Measurements from ENCODE around the gene FOXO4. TPM values are rescaled to one million over a fixed set of nuclear protein-coding genes. Genes with fewer than 3 reads are reported as not detected.
A peak's percentile ranks its signal among the peaks of the same experiment; 100 is the strongest.

The FOXO4 gene
- total and polyA plus RNA-seq, 5 experiments from 2014 or later: 1.3 to 33.7 (median 2.1) TPM

DNA sequence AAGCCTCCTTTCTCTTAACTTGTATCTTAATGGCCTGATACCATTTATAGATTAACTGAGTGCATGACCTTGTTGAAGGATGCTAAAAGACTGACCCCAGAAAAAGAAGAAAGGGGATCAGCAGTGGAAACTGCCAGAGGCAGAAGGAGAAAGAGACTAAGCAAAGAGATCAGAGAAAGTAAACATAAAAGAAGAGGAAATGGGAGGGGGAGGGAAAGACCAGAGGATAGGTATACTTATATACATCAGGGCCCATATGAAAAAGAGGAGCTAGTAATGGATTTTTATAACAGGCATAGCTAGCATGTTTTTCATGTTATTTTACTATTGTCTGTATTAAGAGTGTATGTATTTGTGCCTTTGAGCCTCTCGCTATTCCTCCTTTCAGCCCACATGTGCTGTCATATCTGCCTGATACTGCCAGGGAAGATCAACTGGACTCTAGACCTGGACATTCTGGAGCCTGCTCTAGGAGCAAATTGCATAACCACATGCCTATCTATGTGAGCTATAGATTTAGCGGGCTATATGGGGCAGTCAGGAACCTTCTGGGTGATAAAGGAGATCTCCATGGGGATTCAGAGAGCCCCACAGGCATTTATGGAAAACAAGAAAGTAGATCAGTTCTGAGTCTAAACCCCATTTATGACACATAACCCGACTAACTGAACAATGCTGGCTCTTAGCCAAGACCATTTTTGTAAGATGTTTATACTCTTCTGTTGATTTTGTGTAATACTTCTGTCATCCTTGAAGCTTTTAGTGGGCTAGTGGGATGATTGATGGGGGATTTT, 14.1 kb upstream of the FOXO4 start:
- no peaks in the 10 kb centered on the region for H3K9me3 Mint-ChIP-seq
- H3K27me3 Mint-ChIP-seq: no peaks in the 10 kb centered on the region
- H3K27ac Mint-ChIP-seq: no peak overlapping the region
- no peak overlapping the region for H3K4me3 Mint-ChIP-seq
- peaks cover 2 to 9% (median 6%) of the 10 kb centered on the region in 4 donors for H3K4me1 Mint-ChIP-seq
- POLR2A ChIA-PET: no interaction called here
- no peaks in the 10 kb centered on the region for H3K36me3 Mint-ChIP-seq
- no peak for DNase-seq
- no peak for ATAC-seq

DNA sequence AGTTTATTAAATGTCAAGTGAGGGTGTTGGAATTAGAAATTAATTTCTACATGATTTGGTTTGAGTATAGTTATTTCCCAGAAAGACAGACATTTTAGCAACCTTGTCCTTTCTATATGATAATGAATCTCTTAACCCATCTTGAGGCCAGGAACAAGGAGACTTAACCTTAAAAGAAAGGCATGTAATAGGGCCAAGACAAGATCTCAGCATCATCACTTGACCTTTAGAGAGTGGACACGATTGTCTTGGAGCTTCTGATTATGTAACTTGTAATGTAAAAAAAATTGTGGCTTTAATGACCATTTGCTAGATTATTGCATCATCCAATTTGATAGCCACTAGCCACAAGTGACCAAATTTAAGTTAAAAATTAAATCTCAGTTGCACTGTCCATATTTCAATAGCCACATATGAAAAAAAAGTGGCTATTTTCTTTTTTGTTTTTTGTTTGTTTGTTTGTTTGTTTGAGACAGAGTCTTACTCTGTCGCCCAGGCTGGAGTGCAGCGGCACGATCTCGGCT, 13.5 kb upstream of the FOXO4 start:
- Mint-ChIP-seq H3K4me1 (peaks cover 2 to 9% (median 6%) of the 10 kb centered on the region in 4 donors), H3K9me3 (no peaks in the 10 kb centered on the region), H3K36me3 (no peaks in the 10 kb centered on the region), H3K27ac (no peak overlapping the region), H3K27me3 (no peaks in the 10 kb centered on the region), H3K4me3 (no peak overlapping the region)
- ATAC-seq: no peak
- DNase-seq: no peak
- POLR2A ChIA-PET: no interaction called here

DNA sequence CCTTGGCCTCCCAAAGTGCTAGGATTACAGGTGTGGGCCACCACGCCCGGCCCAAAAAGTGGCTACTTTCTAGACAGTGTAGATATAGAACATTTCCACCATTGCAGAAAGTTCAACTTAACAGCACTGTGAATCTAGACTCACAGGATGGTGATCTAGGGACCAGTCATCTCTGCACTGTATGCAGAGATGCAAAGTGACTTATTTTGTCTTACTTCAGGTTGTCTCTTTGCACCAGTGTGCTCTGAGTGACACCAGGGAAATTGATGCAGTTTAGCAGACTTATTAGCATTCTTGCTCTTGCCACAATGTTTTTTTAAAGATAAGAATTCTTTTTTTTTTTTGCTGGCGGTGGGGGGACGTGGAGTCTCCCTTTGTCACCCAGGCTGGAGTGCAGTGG, 12.8 kb upstream of the FOXO4 start:
- H3K36me3 Mint-ChIP-seq: no peaks in the 10 kb centered on the region
- DNase-seq (no peak), ATAC-seq (no peak)
- H3K4me1 Mint-ChIP-seq: peaks cover 2 to 9% (median 6%) of the 10 kb centered on the region in 4 donors
- H3K4me3 Mint-ChIP-seq: no peak overlapping the region
- no peak overlapping the region for H3K27ac Mint-ChIP-seq
- H3K9me3 Mint-ChIP-seq: no peaks in the 10 kb centered on the region
- POLR2A ChIA-PET: no interaction called here
- H3K27me3 Mint-ChIP-seq: no peaks in the 10 kb centered on the region

DNA sequence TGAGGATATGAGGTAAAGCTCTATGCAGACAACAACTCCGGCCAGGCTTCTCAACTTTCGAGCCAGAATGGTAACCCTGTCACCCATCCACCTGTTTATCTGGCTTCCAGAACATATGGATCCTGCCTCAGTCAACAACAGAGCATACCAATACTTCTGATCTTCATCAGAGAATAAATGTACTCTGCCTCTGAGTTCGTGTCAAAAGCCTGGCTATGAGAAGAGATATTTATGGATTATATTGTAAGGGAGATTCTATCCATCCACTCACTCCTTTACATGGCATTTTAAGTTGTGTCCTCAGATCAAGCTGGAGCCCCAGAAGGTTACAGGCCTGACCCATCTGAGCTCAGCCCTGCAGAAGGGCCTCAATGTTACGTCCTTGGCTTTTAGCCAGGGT, 9.8 kb upstream of the FOXO4 start:
- no peak for DNase-seq
- Mint-ChIP-seq H3K4me1 (peaks cover 2 to 9% (median 6%) of the 10 kb centered on the region in 4 donors), H3K27me3 (no peaks in the 10 kb centered on the region), H3K36me3 (no peaks in the 10 kb centered on the region), H3K4me3 (no peak overlapping the region), H3K27ac (no peak overlapping the region), H3K9me3 (no peaks in the 10 kb centered on the region)
- POLR2A ChIA-PET: interaction anchor here (0.8 kb wide), 1 partner anchor 53 kb away, joined by 3 read pairs; no protein-coding TSS in a partner anchor
- ATAC-seq: no peak

DNA sequence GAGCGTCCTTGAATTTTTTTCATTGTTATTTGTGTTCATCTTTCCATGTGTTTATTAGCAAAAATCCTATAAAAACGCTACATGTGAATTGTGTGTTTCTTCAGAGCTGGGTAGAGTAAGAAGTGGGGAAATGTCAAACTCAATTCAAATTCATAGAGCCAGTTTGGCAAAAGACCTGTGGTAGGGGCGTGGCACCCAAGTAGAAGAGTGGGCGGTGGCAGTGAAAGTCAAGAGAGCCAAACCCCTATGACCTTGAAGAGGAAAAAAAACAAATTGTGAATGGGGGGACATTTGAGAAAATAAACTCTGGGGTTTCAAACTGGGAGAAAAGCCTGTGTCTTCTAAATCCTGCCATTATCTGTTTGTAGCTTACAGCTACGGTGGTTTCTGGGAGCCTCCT, 4.4 kb upstream of the FOXO4 start:
- Mint-ChIP-seq H3K27me3 (no peaks in the 10 kb centered on the region), H3K27ac (peak overlapping the region in 1 of 10 donors; percentile 32), H3K4me3 (peak overlapping the region in 1 of 10 donors; percentile 22), H3K36me3 (no peaks in the 10 kb centered on the region), H3K9me3 (no peaks in the 10 kb centered on the region), H3K4me1 (peaks cover 3 to 13% (median 8%) of the 10 kb centered on the region in 4 donors)
- no peak for DNase-seq
- POLR2A ChIA-PET: interaction anchor here (0.7 kb wide), 1 partner anchor 508 kb away, joined by 7 read pairs; no protein-coding TSS in a partner anchor
- ATAC-seq: no peak

DNA sequence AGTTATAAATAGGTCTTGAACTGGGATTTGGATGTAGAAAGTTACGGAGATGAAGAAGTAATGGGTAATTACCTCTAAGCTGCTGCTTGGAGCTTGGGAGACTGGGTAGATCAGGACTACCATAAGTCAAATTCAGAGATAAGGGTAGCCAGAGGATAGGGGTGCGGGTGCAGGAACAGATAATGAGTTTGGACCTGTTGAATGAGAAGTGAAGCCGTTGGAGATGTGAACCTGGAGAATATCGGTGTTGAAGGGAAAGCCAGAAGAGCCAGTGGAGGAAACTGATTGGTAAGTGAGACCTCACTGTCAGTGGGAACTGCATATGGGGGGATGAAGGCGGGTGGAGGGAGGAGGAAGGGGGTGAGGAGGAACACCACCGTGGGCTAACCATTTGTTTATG, 618 bp upstream of the FOXO4 start:
- peak overlapping the region; percentile 86 to 96 (median 94) for H3K4me3 Mint-ChIP-seq
- ATAC-seq (no peak), DNase-seq (no peak)
- no peaks in the 10 kb centered on the region for H3K9me3 Mint-ChIP-seq
- H3K4me1 Mint-ChIP-seq: peaks cover 11 to 38% (median 34%) of the 10 kb centered on the region in 4 donors
- H3K36me3 Mint-ChIP-seq: no peaks in the 10 kb centered on the region
- H3K27me3 Mint-ChIP-seq: no peaks in the 10 kb centered on the region
- POLR2A ChIA-PET: interaction anchor here (1.5 to 2.1 kb wide), 2 partner anchors 17 to 24 kb away, joined by 12 to 17 read pairs; partner anchors contain the start of genes IL2RG and MED12
- H3K27ac Mint-ChIP-seq: peak overlapping the region; percentile 31 to 99 (median 91)

DNA sequence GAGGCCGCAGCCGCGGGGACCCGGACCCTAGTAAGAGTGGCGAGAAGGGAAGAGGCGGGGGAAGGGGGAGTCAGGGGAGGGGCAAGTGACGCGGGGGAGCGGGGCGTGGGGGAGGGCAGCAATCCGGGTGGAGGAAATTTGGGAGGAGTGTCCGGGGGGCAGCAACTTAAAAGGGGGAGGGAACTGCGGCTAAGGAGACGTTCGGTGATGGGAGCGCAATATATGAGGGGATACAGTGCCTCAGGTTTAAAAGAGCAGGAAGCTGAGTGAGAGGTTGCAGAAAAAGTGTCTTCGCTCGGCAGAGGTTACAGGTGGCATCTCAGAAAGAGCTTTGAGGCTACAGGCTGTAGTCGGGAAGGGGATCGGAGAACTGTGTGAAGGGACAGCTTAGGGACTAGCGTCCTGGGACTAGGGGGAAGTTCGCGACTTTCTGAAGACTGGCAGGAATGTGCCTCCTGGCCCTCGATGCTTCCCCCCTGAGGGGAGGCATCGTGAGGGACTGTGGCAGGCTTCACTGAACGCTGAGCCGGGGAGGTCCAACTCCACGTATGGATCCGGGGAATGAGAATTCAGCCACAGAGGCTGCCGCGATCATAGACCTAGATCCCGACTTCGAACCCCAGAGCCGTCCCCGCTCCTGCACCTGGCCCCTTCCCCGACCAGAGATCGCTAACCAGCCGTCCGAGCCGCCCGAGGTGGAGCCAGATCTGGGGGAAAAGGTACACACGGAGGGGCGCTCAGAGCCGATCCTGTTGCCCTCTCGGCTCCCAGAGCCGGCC, 519 bp downstream of the FOXO4 start:
- Mint-ChIP-seq H3K27me3 (no peaks in the 10 kb centered on the region), H3K36me3 (peaks cover 0 to 1% (median 0%) of the 10 kb centered on the region in 3 donors), H3K9me3 (no peaks in the 10 kb centered on the region), H3K4me3 (peak overlapping the region; percentile 91 to 96 (median 94)), H3K4me1 (peaks cover 15 to 47% (median 43%) of the 10 kb centered on the region in 4 donors), H3K27ac (peak overlapping the region; percentile 84 to 99 (median 96))
- DNase-seq (peak in 5 of 10 donors; percentile 55 to 85 (median 71)), ATAC-seq (peak; percentile 64 to 69)
- POLR2A ChIA-PET: interaction anchor here (0.6 to 2.1 kb wide), 9 partner anchors 10 to 86 kb away, joined by 3 to 17 read pairs (median 5); partner anchors contain the start of genes IL2RG, MED12 and SNX12

DNA sequence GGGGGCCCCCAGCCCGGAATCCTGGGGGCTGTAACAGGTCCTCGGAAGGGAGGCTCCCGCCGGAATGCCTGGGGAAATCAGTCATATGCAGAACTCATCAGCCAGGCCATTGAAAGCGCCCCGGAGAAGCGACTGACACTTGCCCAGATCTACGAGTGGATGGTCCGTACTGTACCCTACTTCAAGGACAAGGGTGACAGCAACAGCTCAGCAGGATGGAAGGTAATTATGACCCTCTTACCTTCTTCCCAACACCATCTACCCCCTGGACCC, 1.0 kb downstream of the FOXO4 start:
- Mint-ChIP-seq H3K36me3 (peaks cover 0 to 3% (median 0%) of the 10 kb centered on the region in 3 donors), H3K9me3 (no peaks in the 10 kb centered on the region), H3K4me3 (peak overlapping the region; percentile 91 to 96 (median 94)), H3K4me1 (peaks cover 20 to 52% (median 48%) of the 10 kb centered on the region in 4 donors), H3K27me3 (no peaks in the 10 kb centered on the region), H3K27ac (peak overlapping the region in 9 of 10 donors; percentile 43 to 99 (median 96))
- ATAC-seq: no peak
- DNase-seq: no peak
- POLR2A ChIA-PET: interaction anchor here (1.2 to 2.1 kb wide), 7 partner anchors 9 to 86 kb away, joined by 3 to 17 read pairs (median 5); partner anchors contain the start of genes IL2RG, MED12 and SNX12

DNA sequence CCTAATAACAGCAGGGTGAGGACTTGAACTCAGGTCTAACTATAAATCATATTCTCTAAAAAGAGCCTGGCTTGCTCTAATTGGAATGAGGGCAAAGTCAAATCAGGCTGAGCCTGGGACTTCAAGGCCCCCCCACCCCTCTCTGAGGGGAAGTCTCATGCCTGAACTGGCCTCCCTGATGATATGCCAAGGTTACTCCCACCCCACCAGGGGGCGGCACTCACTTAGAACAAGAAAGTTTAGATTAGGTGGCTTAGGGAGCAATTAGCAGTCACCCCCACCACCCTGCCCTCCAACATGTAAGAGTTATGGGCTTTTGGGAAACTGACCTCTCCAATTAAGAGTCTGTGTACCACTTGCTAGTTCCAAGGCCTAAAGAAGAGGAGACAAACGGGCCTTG, 2.7 kb downstream of the FOXO4 start:
- DNase-seq: peak; percentile 64 to 90 (median 75)
- POLR2A ChIA-PET: interaction anchor here (1.1 to 1.3 kb wide), 2 partner anchors 20 to 31 kb away, joined by 3 to 4 read pairs; partner anchors contain the start of gene MED12
- peak overlapping the region; percentile 16 to 71 (median 59) for H3K4me3 Mint-ChIP-seq
- peak; percentile 42 to 43 for ATAC-seq
- no peaks in the 10 kb centered on the region for H3K9me3 Mint-ChIP-seq
- H3K4me1 Mint-ChIP-seq: peaks cover 22 to 66% (median 63%) of the 10 kb centered on the region in 4 donors
- H3K27me3 Mint-ChIP-seq: no peaks in the 10 kb centered on the region
- peak overlapping the region in 9 of 10 donors; percentile 25 to 87 (median 82) for H3K27ac Mint-ChIP-seq
- H3K36me3 Mint-ChIP-seq: peaks cover 0 to 3% (median 0%) of the 10 kb centered on the region in 3 donors

DNA sequence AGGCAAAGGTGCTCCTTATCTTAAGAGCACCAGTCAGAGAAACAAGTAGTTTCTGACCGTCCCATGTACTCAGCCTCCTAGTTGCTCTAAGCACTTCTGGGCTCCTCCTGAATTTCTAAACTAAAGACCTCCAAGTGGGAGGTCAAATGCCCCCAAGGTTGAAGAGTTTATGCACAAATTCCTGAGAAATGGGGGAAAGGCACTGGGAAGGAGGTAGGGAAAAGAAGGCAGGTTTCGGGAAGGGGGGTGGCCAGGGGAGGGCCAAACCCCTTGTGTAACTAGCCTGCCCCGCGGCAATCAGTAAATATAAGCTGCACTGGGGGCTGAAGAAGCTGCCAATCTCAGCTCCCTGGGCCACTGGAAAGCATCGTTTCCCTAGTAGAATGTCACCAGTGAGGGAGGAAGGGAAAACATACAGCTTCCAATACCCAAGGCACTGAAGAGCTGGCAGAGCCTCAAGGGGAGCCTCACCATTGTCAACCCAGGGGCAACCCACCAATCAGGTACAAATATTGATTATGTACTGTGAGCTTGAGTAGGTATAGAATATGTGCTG, 3.4 kb downstream of the FOXO4 start:
- POLR2A ChIA-PET: interaction anchor here (1.0 to 10.6 kb wide), 7 partner anchors 9 to 267 kb away, joined by 3 to 134 read pairs (median 11); partner anchors contain the start of genes IL2RG, MED12 and TAF1
- Mint-ChIP-seq H3K4me3 (peak overlapping the region in 6 of 10 donors; percentile 13 to 71 (median 54)), H3K4me1 (peaks cover 26 to 74% (median 70%) of the 10 kb centered on the region in 4 donors), H3K27me3 (no peaks in the 10 kb centered on the region), H3K36me3 (peaks cover 0 to 3% (median 0%) of the 10 kb centered on the region in 3 donors), H3K9me3 (no peaks in the 10 kb centered on the region), H3K27ac (peak overlapping the region in 8 of 10 donors; percentile 64 to 91 (median 85))
- DNase-seq: no peak
- no peak for ATAC-seq

DNA sequence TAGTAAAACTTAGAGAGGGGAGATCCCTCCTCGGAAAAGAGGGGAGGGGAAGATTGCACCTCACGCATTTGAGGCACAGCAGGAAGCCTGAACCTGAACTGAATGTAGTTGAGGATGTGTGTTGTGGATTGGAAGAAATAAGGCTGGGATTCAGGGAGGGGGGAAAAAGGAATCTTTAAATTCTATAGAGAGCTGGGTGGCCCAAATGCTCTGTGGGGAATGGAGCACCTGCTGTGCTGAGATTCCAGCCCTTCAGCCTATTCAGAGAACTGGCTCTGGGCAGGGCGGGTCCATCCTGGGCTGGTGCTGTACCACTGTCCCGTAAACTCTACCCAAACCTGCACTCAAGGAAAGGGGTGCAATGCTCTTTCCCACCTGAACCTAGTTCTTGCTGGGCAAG, 4.1 kb downstream of the FOXO4 start:
- H3K36me3 Mint-ChIP-seq: peaks cover 0 to 3% (median 0%) of the 10 kb centered on the region in 3 donors
- POLR2A ChIA-PET: interaction anchor here (1.0 to 10.6 kb wide), 8 partner anchors 8 to 267 kb away, joined by 3 to 134 read pairs (median 12); partner anchors contain the start of genes IL2RG, MED12 and TAF1
- peak overlapping the region in 8 of 10 donors; percentile 13 to 71 (median 54) for H3K4me3 Mint-ChIP-seq
- ATAC-seq (no peak), DNase-seq (no peak)
- no peaks in the 10 kb centered on the region for H3K9me3 Mint-ChIP-seq
- peaks cover 27 to 81% (median 77%) of the 10 kb centered on the region in 4 donors for H3K4me1 Mint-ChIP-seq
- H3K27me3 Mint-ChIP-seq: no peaks in the 10 kb centered on the region
- H3K27ac Mint-ChIP-seq: peak overlapping the region in 9 of 10 donors; percentile 64 to 92 (median 84)

All from naive thymus-derived CD8-positive, alpha-beta T cell (primary cell).